ENCODE results near the gene MSI2. TPM values are rescaled to one million over a fixed set of nuclear protein-coding genes. Genes with fewer than 3 reads are reported as not detected.

MSI2 gene
- total and polyA plus RNA-seq, 7 experiments from 2014 or later = 3.3 to 169 (median 125) TPM

GRCh38 chr17:57463103-57463885, 207.0 kb downstream of the MSI2 start:
- Histone ChIP-seq H3K27me3 (ENCODE audit: control insufficient read depth in 2 of 2, insufficient read depth in 2 of 2, low read length in 2 of 2) (no peaks in the 10 kb centered on the region), H3K36me3 (ENCODE audit: control insufficient read depth in 2 of 3, insufficient read depth in 3 of 3, low read length in 3 of 3) (no peaks in the 10 kb centered on the region), H3K27ac (ENCODE audit: low read depth, low read length) (no peak overlapping the region), H3K9me3 (ENCODE audit: control insufficient read depth in 2 of 3, low read length in 3 of 3) (no peaks in the 10 kb centered on the region), H3K4me3 (ENCODE audit: low read length) (no peak overlapping the region), H3K4me1 (ENCODE audit: control insufficient read depth in 2 of 2, insufficient read depth in 2 of 2, low read length in 2 of 2) (peaks cover 0 to 23% of the 10 kb centered on the region in 2 donors)
- peaks cover 0 to 19% (median 13%) of the 10 kb centered on the region in 5 donors for H3K36me3 Mint-ChIP-seq
- H3K27me3 Mint-ChIP-seq = no peaks in the 10 kb centered on the region
- CTCF ChIA-PET = no interaction called here
- H3K9me3 Mint-ChIP-seq = peaks cover 0 to 2% (median 0%) of the 10 kb centered on the region in 11 donors
- POLR2A ChIA-PET = no interaction called here
- peak in 1 of 9 donors; percentile 87 for DNase-seq
- H3K27ac Mint-ChIP-seq = peak overlapping the region in 3 of 9 donors; percentile 65 to 82 (median 70)
- peaks cover 37 to 65% (median 44%) of the 10 kb centered on the region in 7 donors for H3K4me1 Mint-ChIP-seq
- ATAC-seq = peak; percentile 41
- H3K4me3 Mint-ChIP-seq = peak overlapping the region in 1 of 10 donors; percentile 59
- intact Hi-C loops (cut with micrococcal nuclease) = loop anchor here in 1 of 2 donors (2.0 kb wide), 1 partner anchor 22 kb away; no protein-coding TSS in a partner anchor

GRCh38 chr17:57464191-57464864, 208.0 kb downstream of the MSI2 start:
- Histone ChIP-seq H3K4me3 (ENCODE audit: low read length) (no peak overlapping the region), H3K9me3 (ENCODE audit: control insufficient read depth in 2 of 3, low read length in 3 of 3) (no peaks in the 10 kb centered on the region), H3K36me3 (ENCODE audit: control insufficient read depth in 2 of 3, insufficient read depth in 3 of 3, low read length in 3 of 3) (no peaks in the 10 kb centered on the region), H3K27ac (ENCODE audit: low read depth, low read length) (no peak overlapping the region), H3K27me3 (ENCODE audit: control insufficient read depth in 2 of 2, insufficient read depth in 2 of 2, low read length in 2 of 2) (no peaks in the 10 kb centered on the region), H3K4me1 (ENCODE audit: control insufficient read depth in 2 of 2, insufficient read depth in 2 of 2, low read length in 2 of 2) (peaks cover 0 to 16% of the 10 kb centered on the region in 2 donors)
- DNase-seq = no peak
- H3K4me3 Mint-ChIP-seq = no peak overlapping the region
- peaks cover 0 to 2% (median 0%) of the 10 kb centered on the region in 11 donors for H3K9me3 Mint-ChIP-seq
- peaks cover 0 to 19% (median 13%) of the 10 kb centered on the region in 5 donors for H3K36me3 Mint-ChIP-seq
- POLR2A ChIA-PET = interaction anchor here (1.0 kb wide), 1 partner anchor 9 kb away, joined by 3 read pairs; no protein-coding TSS in a partner anchor
- ATAC-seq = no peak
- peaks cover 28 to 59% (median 44%) of the 10 kb centered on the region in 7 donors for H3K4me1 Mint-ChIP-seq
- CTCF ChIA-PET = no interaction called here
- H3K27me3 Mint-ChIP-seq = no peaks in the 10 kb centered on the region
- peak overlapping the region in 4 of 9 donors; percentile 12 to 82 (median 51) for H3K27ac Mint-ChIP-seq
- intact Hi-C loops (cut with micrococcal nuclease) = no loop called here

- Mint-ChIP-seq H3K27ac (peak overlapping the region in 1 of 9 donors; percentile 40), H3K36me3 (peaks cover 0 to 16% (median 13%) of the 10 kb centered on the region in 5 donors), H3K4me3 (no peak overlapping the region), H3K27me3 (no peaks in the 10 kb centered on the region), H3K4me1 (peaks cover 26 to 49% (median 37%) of the 10 kb centered on the region in 7 donors), H3K9me3 (peaks cover 0 to 2% (median 0%) of the 10 kb centered on the region in 11 donors)
- no peaks in the 10 kb centered on the region for H3K36me3 ChIP-seq (ENCODE audit: control insufficient read depth in 2 of 3, insufficient read depth in 3 of 3, low read length in 3 of 3)
- no peaks in the 10 kb centered on the region for H3K27me3 ChIP-seq (ENCODE audit: control insufficient read depth in 2 of 2, insufficient read depth in 2 of 2, low read length in 2 of 2)
- intact Hi-C loops (cut with micrococcal nuclease) = no loop called here
- no peak overlapping the region for H3K4me3 ChIP-seq (ENCODE audit: low read length)
- ChIA-PET CTCF (no interaction called here), POLR2A (interaction anchor here (0.7 kb wide), 1 partner anchor 12 kb away, joined by 3 read pairs; no protein-coding TSS in a partner anchor)
- H3K27ac ChIP-seq (ENCODE audit: low read depth, low read length) = no peak overlapping the region
- H3K4me1 ChIP-seq (ENCODE audit: control insufficient read depth in 2 of 2, insufficient read depth in 2 of 2, low read length in 2 of 2) = peaks cover 0 to 9% of the 10 kb centered on the region in 2 donors
- no peak for DNase-seq
- no peak for ATAC-seq
- no peaks in the 10 kb centered on the region for H3K9me3 ChIP-seq (ENCODE audit: control insufficient read depth in 2 of 3, low read length in 3 of 3)
Observed at GRCh38 chr17:57465610-57466009, 209.3 kb downstream of the MSI2 start.

- DNase-seq (no peak), ATAC-seq (no peak)
- H3K36me3 ChIP-seq (ENCODE audit: control insufficient read depth in 2 of 3, insufficient read depth in 3 of 3, low read length in 3 of 3) = no peaks in the 10 kb centered on the region
- Mint-ChIP-seq H3K27ac (peak overlapping the region in 1 of 9 donors; percentile 25), H3K27me3 (no peaks in the 10 kb centered on the region), H3K36me3 (peaks cover 0 to 15% (median 13%) of the 10 kb centered on the region in 5 donors), H3K4me1 (peaks cover 25 to 45% (median 33%) of the 10 kb centered on the region in 7 donors), H3K4me3 (no peak overlapping the region), H3K9me3 (peaks cover 0 to 2% (median 0%) of the 10 kb centered on the region in 11 donors)
- H3K27ac ChIP-seq (ENCODE audit: low read depth, low read length) = no peak overlapping the region
- H3K4me1 ChIP-seq (ENCODE audit: control insufficient read depth in 2 of 2, insufficient read depth in 2 of 2, low read length in 2 of 2) = peaks cover 0 to 9% of the 10 kb centered on the region in 2 donors
- no peaks in the 10 kb centered on the region for H3K9me3 ChIP-seq (ENCODE audit: control insufficient read depth in 2 of 3, low read length in 3 of 3)
- ChIA-PET CTCF (no interaction called here), POLR2A (interaction anchor here (0.7 kb wide), 1 partner anchor 11 kb away, joined by 3 read pairs; no protein-coding TSS in a partner anchor)
- intact Hi-C loops (cut with micrococcal nuclease) = no loop called here
- H3K27me3 ChIP-seq (ENCODE audit: control insufficient read depth in 2 of 2, insufficient read depth in 2 of 2, low read length in 2 of 2) = no peaks in the 10 kb centered on the region
- H3K4me3 ChIP-seq (ENCODE audit: low read length) = no peak overlapping the region
Observed at GRCh38 chr17:57466017-57466471, 209.7 kb downstream of the MSI2 start.

GRCh38 chr17:57466521-57466920, 210.2 kb downstream of the MSI2 start:
- H3K27ac ChIP-seq (ENCODE audit: low read depth, low read length) = no peak overlapping the region
- intact Hi-C loops (cut with micrococcal nuclease) = no loop called here
- no peaks in the 10 kb centered on the region for H3K9me3 ChIP-seq (ENCODE audit: control insufficient read depth in 2 of 3, low read length in 3 of 3)
- Mint-ChIP-seq H3K9me3 (peaks cover 0 to 2% (median 0%) of the 10 kb centered on the region in 11 donors), H3K4me3 (no peak overlapping the region), H3K4me1 (peaks cover 23 to 42% (median 33%) of the 10 kb centered on the region in 7 donors), H3K27ac (no peak overlapping the region), H3K36me3 (peaks cover 0 to 13% (median 13%) of the 10 kb centered on the region in 5 donors), H3K27me3 (no peaks in the 10 kb centered on the region)
- ATAC-seq = no peak
- ChIA-PET CTCF (no interaction called here), POLR2A (interaction anchor here (0.6 to 0.7 kb wide), 2 partner anchors 11 to 80 kb away, joined by 3 to 4 read pairs; no protein-coding TSS in a partner anchor)
- H3K4me3 ChIP-seq (ENCODE audit: low read length) = no peak overlapping the region
- no peaks in the 10 kb centered on the region for H3K36me3 ChIP-seq (ENCODE audit: control insufficient read depth in 2 of 3, insufficient read depth in 3 of 3, low read length in 3 of 3)
- no peak for DNase-seq
- no peaks in the 10 kb centered on the region for H3K27me3 ChIP-seq (ENCODE audit: control insufficient read depth in 2 of 2, insufficient read depth in 2 of 2, low read length in 2 of 2)
- peaks cover 0 to 9% of the 10 kb centered on the region in 2 donors for H3K4me1 ChIP-seq (ENCODE audit: control insufficient read depth in 2 of 2, insufficient read depth in 2 of 2, low read length in 2 of 2)

- Mint-ChIP-seq H3K27ac (peak overlapping the region in 2 of 9 donors; percentile 3 to 60), H3K9me3 (peaks cover 0 to 2% (median 0%) of the 10 kb centered on the region in 11 donors), H3K36me3 (peaks cover 0 to 13% (median 7%) of the 10 kb centered on the region in 5 donors), H3K4me3 (no peak overlapping the region), H3K4me1 (peaks cover 19 to 35% (median 26%) of the 10 kb centered on the region in 7 donors), H3K27me3 (no peaks in the 10 kb centered on the region)
- no peak for DNase-seq
- Histone ChIP-seq H3K27ac (ENCODE audit: low read depth, low read length) (no peak overlapping the region), H3K27me3 (ENCODE audit: control insufficient read depth in 2 of 2, insufficient read depth in 2 of 2, low read length in 2 of 2) (no peaks in the 10 kb centered on the region), H3K4me3 (ENCODE audit: low read length) (no peak overlapping the region), H3K36me3 (ENCODE audit: control insufficient read depth in 2 of 3, insufficient read depth in 3 of 3, low read length in 3 of 3) (no peaks in the 10 kb centered on the region), H3K4me1 (ENCODE audit: control insufficient read depth in 2 of 2, insufficient read depth in 2 of 2, low read length in 2 of 2) (peaks cover 0 to 7% of the 10 kb centered on the region in 2 donors), H3K9me3 (ENCODE audit: control insufficient read depth in 2 of 3, low read length in 3 of 3) (no peaks in the 10 kb centered on the region)
- intact Hi-C loops (cut with micrococcal nuclease) = no loop called here
- POLR2A ChIA-PET = no interaction called here
- ATAC-seq = no peak
- CTCF ChIA-PET = no interaction called here
Observed at GRCh38 chr17:57467226-57467625, 210.9 kb downstream of the MSI2 start.

All from naive thymus-derived CD4-positive, alpha-beta T cell (primary cell).